ENCODE data around the gene BEGAIN. TPM values are rescaled to one million over a fixed set of nuclear protein-coding genes. Genes with fewer than 3 reads are reported as not detected.
A peak's percentile ranks its signal among the peaks of the same experiment; 100 is the strongest.

BEGAIN gene
- total and polyA plus RNA-seq, 8 donors, result 1.2 to 3.6 (median 2.0) TPM

- TF ChIP-seq CTCF (IDR thresholded peaks at IDR 0.05), result no peak
- intact Hi-C loops (cut with DNase I), result no loop called here
- H3K27me3 ChIP-seq, result peaks cover 14 to 48% of the 10 kb centered on the region in 2 donors
- ATAC-seq (no peak), DNase-seq (peak in 1 of 4 donors; percentile 67)
- H3K36me3 ChIP-seq, result no peaks in the 10 kb centered on the region
- peaks cover 0 to 10% of the 10 kb centered on the region in 2 donors for H3K4me1 ChIP-seq
- no peak overlapping the region for H3K4me3 ChIP-seq
- H3K27ac ChIP-seq, result no peak overlapping the region
- H3K9me3 ChIP-seq, result no peaks in the 10 kb centered on the region
Measured at GRCh38 chr14:100585448-100586152, 1.6 kb downstream of the BEGAIN start.

GRCh38 chr14:100584056-100585031, 2.9 kb downstream of the BEGAIN start:
- no peak for ATAC-seq
- H3K4me3 ChIP-seq, result no peak overlapping the region
- intact Hi-C loops (cut with DNase I), result no loop called here

GRCh38 chr14:100583245-100583644, 4.0 kb downstream of the BEGAIN start:
- peaks cover 0 to 5% of the 10 kb centered on the region in 2 donors for H3K9me3 ChIP-seq
- TF ChIP-seq CTCF (IDR thresholded peaks at IDR 0.05), result no peak
- H3K4me3 ChIP-seq, result no peak overlapping the region
- no peak overlapping the region for H3K27ac ChIP-seq
- H3K4me1 ChIP-seq, result peaks cover 0 to 10% of the 10 kb centered on the region in 2 donors
- intact Hi-C loops (cut with DNase I), result no loop called here
- peaks cover 8 to 32% of the 10 kb centered on the region in 2 donors for H3K27me3 ChIP-seq
- ATAC-seq (no peak), DNase-seq (no peak)
- no peaks in the 10 kb centered on the region for H3K36me3 ChIP-seq

More at GRCh38 chr14:100584056-100585031, 2.9 kb downstream of the BEGAIN start:
- no peak overlapping the region for H3K27ac ChIP-seq
- H3K9me3 ChIP-seq, result no peaks in the 10 kb centered on the region
- peak in 1 of 4 donors; percentile 27 for DNase-seq
- peaks cover 14 to 43% of the 10 kb centered on the region in 2 donors for H3K27me3 ChIP-seq
- H3K36me3 ChIP-seq, result no peaks in the 10 kb centered on the region
- peaks cover 0 to 10% of the 10 kb centered on the region in 2 donors for H3K4me1 ChIP-seq
- TF ChIP-seq CTCF (IDR thresholded peaks at IDR 0.05), result no peak

- TF ChIP-seq CTCF (IDR thresholded peaks at IDR 0.05), result no peak
- Histone ChIP-seq H3K36me3 (no peaks in the 10 kb centered on the region), H3K27ac (no peak overlapping the region), H3K9me3 (peaks cover 0 to 5% of the 10 kb centered on the region in 2 donors), H3K27me3 (peaks cover 2 to 26% of the 10 kb centered on the region in 2 donors), H3K4me1 (peaks cover 0 to 10% of the 10 kb centered on the region in 2 donors), H3K4me3 (no peak overlapping the region)
- no peak for ATAC-seq
- intact Hi-C loops (cut with DNase I), result no loop called here
- peak in 1 of 4 donors; percentile 56 for DNase-seq
Measured at GRCh38 chr14:100582496-100583165, 4.6 kb downstream of the BEGAIN start.

All from left lung (tissue), 10 donors.